ENCODE measurements around the gene ZFP92.

The ZFP92 gene

GRCh38 chrX:153441296-153441695, 30.0 kb downstream of the ZFP92 start:
- DNase-seq = no peak

DNA sequence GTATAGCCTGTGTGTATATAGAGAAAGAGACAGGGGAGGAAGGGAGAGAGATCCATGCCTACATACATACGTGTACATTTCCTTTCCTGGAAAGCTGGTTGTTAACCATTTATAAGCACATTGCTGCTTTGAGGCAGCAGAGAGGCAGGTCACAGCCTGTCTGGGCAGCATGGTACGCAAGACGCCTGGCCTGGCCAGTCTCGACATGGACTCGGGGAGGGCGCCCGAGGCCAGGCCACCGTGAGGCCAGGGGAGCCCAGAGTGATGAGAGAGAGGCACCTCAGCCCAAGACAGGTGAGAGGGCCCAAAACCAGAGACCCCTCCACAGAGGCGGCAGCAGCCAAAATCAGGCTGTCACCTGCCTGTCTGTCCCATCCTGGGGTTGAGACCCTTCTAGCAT, 30.7 kb downstream of the ZFP92 start:
- DNase-seq = no peak

GRCh38 chrX:153442463-153442862, 31.2 kb downstream of the ZFP92 start:
- no peak for DNase-seq

DNA sequence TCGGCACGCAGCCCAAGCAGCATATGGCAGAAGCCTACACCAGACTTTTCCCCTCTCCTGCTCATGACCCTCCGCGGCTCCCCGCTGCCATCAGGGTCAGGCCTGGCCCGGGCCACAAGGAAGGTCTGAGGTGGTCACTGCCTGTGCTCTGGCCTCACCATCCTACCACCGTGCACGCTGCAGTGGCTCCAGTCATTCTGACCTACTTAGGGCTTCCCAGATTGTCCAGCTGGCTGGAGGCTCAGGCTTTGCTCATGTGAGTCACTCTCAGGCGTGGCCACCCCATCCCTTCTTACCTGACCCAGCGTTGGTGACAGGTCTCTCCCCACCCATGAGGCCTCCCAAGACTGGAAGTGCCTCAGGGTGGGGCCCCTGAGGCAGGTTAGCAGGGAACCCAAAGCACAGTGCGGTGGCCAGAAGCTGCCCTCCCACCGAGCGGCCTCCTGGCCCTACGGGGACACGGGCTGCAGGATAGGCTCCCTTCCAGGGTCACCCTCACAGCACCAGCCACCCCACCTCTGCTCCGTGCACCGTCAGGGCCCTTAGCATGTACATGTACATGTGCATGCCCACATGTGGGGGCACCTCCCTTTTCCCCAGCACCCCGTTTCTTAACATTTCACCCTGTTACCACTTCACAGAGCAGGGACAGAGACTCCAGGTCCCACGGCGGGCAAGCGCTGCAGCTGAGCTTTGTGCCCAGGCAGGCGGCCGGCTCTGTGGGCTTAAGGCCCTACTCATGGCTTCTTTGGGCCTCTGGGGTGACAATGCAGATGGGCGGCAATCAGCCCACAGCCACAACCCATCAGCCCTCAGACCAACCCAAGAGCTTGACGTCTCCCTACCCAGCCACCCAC, 32.4 kb downstream of the ZFP92 start:
- DNase-seq = no peak

DNA sequence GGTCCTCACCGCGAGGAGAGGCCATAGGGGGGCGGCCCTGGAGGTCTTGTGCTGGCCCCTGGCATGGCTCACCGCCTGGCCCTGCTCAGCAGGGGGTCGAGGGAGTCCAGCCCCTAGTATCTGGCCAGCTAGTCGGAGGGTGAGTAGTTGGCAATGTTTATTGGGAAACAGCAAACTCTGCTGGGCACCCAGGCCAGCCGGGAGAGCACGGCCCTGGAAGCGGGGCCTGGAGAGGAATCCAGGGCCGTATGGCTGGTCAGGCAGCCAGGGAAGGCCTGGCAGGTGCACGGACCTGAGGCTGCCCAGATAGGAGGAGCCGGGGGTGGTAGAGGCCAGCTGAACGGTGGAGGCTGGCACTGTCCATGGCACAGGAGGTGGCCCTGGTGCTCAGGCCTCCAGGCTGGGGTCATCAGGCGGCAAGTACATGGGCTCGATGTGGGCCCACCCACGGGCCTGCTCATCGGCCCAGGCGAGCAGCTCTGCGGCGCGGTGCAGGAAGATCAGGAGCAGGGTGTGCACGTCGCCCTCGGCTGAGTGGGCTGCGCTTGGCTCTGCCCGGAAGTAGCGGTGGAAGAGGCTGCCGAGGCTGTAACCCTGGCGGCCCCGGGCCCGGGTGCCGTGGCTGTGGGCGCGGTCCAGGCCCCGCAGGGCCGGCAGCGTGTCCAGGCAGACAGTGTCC, 33.2 kb downstream of the ZFP92 start:
- no peak for DNase-seq

GRCh38 chrX:153445106-153445855, 34.0 kb downstream of the ZFP92 start:
- no peak for DNase-seq

DNA sequence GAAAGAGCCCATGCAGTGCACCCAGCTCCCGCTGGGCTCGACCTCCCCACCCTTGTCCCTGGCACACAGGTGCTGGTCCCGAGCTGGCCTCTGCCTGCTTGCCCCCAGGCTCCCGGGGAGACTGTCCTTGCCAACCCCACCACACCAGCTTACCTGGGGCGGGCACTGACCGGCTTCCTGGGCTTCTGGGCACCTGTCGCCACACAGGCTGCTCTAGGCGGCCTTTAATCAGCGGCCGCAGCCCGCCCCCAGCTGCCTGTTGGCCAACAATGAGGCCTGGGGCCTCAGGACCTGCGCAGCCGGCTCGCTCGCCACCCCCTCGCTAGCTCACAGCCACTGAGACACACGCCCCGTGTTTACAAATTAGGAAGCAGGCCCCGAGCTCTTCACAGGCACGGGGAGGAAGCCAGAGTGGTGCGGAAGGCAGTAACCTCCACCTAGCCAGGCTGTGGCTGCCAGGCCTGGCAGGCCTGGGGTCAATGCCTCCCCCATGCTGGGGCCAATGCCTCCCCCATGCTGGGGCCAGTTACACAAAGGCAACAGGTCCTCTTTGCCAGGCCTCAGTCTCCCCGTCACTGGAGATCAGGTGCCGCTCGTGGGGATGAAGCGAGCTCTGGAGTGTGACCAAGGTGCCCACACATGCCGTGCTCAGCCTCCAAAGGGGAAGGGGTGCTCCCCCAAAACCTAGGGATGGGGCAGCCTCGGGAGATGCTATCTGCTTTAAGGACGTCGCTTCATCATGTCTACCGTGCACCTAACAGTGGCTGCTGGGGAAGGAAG, 34.8 kb downstream of the ZFP92 start, which contains the start of gene TREX2:
Gene TREX2, minus strand, starts transcription at position 201 of the 780 bp plus-strand sequence. CDS start 626 bp downstream, outside the sequence.
- DNase-seq = no peak

- DNase-seq = no peak
Measured at GRCh38 chrX:153446636-153446936, 35.3 kb downstream of the ZFP92 start.

DNA sequence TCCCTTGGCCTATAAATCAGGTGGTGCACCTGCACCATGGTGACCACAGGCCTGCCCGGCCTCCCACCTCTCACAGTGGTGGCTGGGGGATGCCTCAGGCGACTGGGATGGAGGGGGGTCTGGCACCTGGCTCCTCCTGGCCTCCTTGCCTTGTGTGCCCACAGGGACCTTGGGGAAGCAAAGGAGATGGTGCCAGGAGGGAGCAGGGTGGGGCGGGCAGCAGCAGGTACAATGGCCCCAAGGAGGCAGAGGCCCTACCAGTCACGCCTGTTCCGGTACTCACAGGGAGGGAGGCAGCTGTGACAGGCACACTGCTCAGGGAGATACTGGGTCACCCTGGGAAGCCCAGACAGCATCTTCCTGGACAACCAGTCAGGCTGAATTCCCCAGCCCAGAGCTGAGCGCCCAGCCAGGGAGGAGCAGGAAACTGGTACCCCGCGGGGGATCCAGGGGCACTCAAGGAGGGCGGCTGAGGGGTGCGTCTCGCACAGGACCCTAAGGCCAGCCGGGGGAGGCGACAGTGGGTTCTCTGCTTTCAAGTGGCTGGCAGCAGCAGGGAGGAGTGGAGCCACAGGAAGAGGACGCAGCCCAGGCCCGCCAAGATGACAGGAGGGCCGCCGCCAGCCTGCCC, 35.8 kb downstream of the ZFP92 start:
- DNase-seq = no peak

DNA sequence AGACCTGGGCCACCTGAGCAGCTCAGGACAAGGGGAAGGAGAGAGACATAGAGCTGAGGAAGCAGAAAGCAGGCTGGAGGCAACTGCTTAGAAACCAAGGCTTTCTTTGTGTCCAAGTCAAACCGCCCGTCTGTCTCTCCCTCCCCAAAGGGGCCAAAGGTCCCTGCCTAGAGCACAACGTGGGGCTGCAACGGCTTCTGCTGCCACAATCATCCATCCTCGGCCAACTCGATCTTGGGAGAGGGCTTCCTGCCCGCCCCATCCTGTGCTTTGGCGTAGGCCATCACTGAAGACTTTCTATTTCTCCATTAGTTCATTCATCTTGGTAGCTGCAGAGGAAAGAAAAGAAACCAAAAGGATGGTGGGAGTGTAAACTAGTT, 36.3 kb downstream of the ZFP92 start:
- no peak for DNase-seq

- DNase-seq = no peak
Measured at GRCh38 chrX:153448556-153449367, 37.5 kb downstream of the ZFP92 start.

- no peak for DNase-seq
Measured at GRCh38 chrX:153449368-153450113, 38.3 kb downstream of the ZFP92 start.

GRCh38 chrX:153450114-153450948, 39.1 kb downstream of the ZFP92 start:
- no peak for DNase-seq

DNA sequence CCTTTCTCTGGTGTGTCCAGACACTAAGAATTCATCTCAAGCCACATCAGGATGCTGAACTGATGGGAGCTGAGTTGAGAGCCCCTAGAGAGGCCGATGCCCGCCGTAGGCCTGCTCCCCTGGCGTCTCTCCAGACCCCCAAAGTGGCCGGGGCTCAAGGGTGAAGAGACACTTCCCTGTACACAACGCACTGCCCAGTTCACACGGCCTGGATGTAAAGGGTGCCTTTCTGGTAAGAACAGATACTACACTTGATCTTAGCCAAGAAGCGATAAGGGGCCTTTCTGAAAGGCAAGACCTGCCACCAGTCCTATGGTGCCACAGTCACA, 39.6 kb downstream of the ZFP92 start:
- no peak for DNase-seq

- DNase-seq = no peak
Measured at GRCh38 chrX:153454901-153455550, 43.8 kb downstream of the ZFP92 start.

- no peak for DNase-seq
Measured at GRCh38 chrX:153455571-153455970, 44.3 kb downstream of the ZFP92 start.

GRCh38 chrX:153456161-153456560, 44.9 kb downstream of the ZFP92 start:
- DNase-seq = no peak

GRCh38 chrX:153456704-153457103, 45.4 kb downstream of the ZFP92 start:
- no peak for DNase-seq

GRCh38 chrX:153457136-153457825, 46.0 kb downstream of the ZFP92 start:
- DNase-seq = no peak
